H1 (cell line): ENCODE data around the gene KCNIP3. TPM values are rescaled to one million over a fixed set of nuclear protein-coding genes. Genes with fewer than 3 reads are reported as not detected.

Source experiments
- SUZ12 ChIP-seq: fragments of 200-600 bp; sonication (generic); IDR thresholded peaks from 2 replicates; pipeline ENCODE4 v1.6.1; 2012; ENCODE audit warnings: mild to moderate bottlenecking, inconsistent platforms, low read length, moderate library complexity, mixed read lengths
- polyA plus RNA-seq, 7 experiments: library from polyadenylated mRNA; depleted of rRNA in 3 of 7; stranded (reverse) in 5 of 7; unstranded in 2 of 7; fragments of >200 nt in 5 of 7; fragments of 200-250 nt in 2 of 7; gene quantifications; 1 replicate in 5 of 7; 2 replicates in 1 of 7; 4 replicates in 1 of 7; pipeline versions ENCODE4 v1.2.1 to v1.2.3, GENCODE V29; 2011 to 2013; ENCODE audit warnings: missing spikeins in 2 of 7, mixed read lengths in 2 of 7
- total RNA-seq: library from RNA; stranded (reverse); fragmentation: NEBNext Ultra II Directional; extraction: Animal tissue kit (Norgen Biotek cat#: 25700); gene quantifications from 2 replicates; pipeline ENCODE4 v1.2.1, GENCODE V29; 2021

Gene KCNIP3
- total and polyA plus RNA-seq, 2 of the 8 experiments (the other 6 are each of a cell fraction or from before 2014, with no cell fraction given): 0.33 to 1.9 TPM

DNA sequence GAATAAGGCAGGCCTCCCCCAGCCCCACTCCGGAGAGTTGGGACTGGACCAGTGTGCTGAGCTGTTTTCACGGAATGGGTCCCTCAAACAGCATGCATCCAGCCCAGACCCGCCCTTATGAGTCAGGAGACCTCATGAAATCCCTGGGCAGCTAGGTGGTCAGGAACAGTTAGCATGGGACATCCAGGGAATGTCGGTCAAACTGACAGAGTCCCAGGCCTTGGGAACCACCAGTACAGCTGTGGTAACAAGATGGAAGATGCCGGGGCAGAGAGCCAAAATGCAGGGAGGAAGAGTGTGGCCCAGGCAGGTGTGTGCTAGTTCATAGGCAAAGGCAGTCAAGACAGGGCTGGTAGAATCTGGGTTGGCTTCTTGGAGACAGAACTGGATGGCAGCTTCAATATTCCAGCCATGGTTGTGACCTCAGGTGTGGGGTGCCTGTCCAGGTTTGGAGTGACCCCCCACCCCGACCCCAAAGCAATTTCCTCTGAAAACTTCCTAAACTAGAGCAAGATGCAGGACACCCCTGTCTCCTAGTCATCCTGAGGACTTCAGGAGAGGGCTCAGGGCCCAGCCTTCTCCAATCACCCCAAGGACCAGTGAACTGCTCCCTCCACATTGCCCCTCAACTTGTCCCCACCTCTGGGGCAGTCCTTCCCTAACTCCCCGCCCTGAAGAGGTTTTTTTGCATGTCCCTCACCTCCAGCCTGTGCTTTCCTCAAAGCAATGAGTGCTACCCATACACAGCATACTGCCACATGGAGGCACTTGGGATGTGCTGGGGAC, 46.5 kb downstream of the KCNIP3 start (continued):
- no peak for TF ChIP-seq SUZ12
